HFF-Myc (cell line): Measurements from ENCODE around the gene DENND1B.

Experiments used
- DNase-seq: peaks from one replicate; pipeline ENCODE4 v3.0.0-alpha.2; 2011; ENCODE audit warnings: low read depth; ENCODE audit errors: extremely low read depth
- H3K4me3 ChIP-seq: replicated peaks from 2 replicates; pipeline ENCODE4 v1.5.1; 2011; ENCODE audit warnings: low read depth, mild to moderate bottlenecking, control low read depth, low read length
- TF ChIP-seq, protein P1 (sequence below): IDR thresholded peaks from 2 replicates; pipeline ENCODE4 v1.5.1; 2012; ENCODE audit warnings: mild to moderate bottlenecking, low read depth, low read length, control low read depth; ENCODE audit errors: missing control alignments

The DENND1B gene

DNA sequence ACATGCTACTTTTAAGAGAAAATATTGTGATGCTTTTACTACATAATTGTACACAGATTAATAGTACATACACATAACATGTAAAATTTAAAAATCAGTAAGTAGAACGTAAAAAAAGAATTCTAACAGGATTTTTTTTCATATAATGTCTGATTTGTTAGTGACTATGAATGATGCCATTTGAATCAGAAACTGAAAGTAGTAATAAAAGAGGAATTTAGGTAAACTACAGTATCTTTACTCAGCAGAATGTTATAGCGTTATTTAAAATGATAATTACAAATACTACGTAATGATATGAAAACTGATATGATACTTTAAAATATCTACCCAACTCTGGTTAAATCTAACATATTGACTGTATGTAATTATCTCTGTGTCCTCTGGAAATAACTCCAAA, 116.1 kb downstream of the DENND1B start:
- no peak for DNase-seq
- TF ChIP-seq, protein P1, sequence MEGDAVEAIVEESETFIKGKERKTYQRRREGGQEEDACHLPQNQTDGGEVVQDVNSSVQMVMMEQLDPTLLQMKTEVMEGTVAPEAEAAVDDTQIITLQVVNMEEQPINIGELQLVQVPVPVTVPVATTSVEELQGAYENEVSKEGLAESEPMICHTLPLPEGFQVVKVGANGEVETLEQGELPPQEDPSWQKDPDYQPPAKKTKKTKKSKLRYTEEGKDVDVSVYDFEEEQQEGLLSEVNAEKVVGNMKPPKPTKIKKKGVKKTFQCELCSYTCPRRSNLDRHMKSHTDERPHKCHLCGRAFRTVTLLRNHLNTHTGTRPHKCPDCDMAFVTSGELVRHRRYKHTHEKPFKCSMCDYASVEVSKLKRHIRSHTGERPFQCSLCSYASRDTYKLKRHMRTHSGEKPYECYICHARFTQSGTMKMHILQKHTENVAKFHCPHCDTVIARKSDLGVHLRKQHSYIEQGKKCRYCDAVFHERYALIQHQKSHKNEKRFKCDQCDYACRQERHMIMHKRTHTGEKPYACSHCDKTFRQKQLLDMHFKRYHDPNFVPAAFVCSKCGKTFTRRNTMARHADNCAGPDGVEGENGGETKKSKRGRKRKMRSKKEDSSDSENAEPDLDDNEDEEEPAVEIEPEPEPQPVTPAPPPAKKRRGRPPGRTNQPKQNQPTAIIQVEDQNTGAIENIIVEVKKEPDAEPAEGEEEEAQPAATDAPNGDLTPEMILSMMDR: no peak
- H3K4me3 ChIP-seq: no peak overlapping the region

DNA sequence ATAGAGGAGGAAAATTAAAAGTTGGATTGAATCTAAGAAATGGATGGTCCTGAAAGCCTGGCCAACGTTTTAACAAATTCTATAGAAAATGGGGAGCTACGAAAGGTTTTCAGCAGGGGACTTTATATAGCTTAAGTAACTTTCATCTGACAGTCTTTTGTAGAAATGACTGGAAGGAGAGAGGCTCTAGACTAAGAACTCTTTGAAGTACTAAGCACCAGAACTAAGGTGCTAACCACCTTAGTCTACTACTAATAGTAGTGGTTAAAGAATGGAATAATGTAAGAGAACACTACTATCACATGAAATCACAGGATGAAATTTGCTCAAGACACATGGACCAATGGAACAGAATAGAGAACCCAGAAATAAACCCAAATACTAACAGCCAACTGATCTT, 126.1 kb downstream of the DENND1B start:
- H3K4me3 ChIP-seq: no peak overlapping the region
- DNase-seq: no peak
- TF ChIP-seq, protein P1: no peak

DNA sequence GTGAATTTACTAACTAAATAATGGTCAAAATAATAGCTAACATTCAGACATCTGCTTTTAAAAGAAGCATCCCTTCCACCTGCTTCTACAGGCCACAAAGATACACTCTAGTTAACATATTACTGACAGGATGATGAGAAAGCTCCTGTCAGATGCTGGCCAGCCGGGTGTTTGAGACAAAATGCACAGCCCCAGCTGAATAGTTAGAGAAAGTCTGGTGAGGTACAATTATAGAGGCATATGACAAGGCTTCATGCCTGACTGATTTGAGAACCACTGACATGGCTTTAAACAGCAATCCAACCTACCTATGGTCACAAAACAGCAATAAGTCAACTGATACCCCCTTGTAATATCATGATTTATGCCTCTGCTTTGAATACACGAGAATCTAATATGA, 137.0 kb downstream of the DENND1B start:
- H3K4me3 ChIP-seq: no peak overlapping the region
- DNase-seq: no peak
- TF ChIP-seq, protein P1: no peak

DNA sequence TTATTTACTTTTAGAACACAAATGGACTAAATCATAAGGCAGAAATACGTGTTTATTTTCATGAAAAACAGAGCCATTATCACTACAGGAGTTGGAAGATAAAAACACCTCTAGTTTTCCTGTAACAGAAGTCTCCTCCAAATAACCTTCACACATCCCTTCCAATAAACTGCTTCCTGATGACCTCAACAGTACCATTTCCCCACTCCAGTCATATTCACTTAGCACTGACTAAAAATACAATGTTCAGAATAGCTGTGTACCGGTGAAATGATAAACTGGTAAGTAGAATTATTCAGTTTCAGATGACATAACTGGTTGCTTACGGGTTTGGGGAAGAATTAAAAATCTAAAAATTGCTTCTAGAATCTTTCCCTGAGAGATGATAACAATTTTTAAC, 137.9 kb downstream of the DENND1B start:
- DNase-seq: no peak
- TF ChIP-seq, protein P1: no peak
- no peak overlapping the region for H3K4me3 ChIP-seq

DNA sequence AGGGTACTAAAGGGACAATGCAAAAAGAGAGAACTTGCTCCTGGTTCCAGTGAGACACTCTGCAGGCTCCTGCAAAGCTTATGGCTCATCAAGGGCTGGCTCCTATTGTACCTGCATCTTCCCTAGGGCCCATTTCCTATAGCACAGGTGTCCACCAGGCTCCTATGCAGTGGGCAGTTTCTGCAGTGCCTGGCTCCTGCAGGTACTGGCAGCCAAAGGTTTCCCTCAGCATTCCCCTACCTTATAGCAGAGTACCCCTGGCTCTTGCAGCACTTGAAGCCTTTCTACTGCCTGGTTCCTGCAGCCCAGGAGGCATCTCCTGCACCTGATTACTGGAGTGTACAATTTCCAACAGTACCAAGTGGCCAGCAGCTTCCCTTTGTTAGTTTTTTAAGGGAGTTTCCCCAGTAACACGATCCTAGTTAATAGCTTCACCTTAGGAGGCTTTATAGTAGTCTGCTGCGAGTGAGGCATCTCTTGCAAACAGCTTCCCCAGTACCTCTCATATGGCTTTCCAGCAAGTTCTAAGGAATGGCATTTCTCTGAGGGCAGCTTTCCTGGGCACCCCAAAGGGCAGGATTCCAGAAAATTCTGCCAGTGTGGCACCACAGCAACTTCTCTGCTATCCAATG, 141.7 kb downstream of the DENND1B start:
- no peak for DNase-seq
- no peak overlapping the region for H3K4me3 ChIP-seq
- TF ChIP-seq, protein P1: no peak

DNA sequence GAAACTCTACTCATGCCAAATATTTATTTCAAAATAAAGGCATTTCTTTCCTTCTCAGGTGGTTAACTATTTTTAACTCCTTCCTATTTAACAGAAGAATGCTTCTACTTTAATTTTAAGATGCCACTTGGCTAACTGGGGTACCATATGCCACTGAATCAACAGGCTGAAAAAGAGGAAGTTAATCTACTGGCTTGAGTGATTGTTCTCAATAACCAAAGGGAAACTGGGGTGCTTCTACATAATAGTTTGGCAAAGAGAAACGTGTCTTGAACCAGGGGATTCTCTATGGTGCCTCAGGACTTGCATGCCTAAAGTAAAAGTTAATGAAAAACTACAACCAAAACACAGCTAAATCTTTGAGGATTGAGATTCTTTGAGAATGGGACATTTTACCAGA, 142.6 kb downstream of the DENND1B start:
- no peak overlapping the region for H3K4me3 ChIP-seq
- no peak for DNase-seq
- TF ChIP-seq, protein P1: no peak

DNA sequence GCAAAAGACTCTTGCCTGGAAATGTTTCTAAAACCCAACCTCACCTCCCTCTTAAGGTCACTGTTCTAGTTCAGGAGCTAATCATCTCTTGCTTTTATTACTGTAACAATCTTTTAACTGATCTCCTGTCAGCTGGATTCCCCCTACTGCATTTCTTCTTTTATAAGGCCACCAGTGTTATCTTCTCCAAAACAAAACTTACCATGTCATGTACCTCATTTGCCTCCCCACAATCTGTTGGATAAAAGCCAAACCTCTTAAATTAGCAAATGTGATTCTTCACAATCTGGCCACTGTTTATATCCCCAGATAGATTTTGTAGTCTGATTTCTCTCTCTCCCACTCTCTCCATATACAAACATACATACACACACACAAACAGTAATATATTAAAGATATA, 143.3 kb downstream of the DENND1B start:
- DNase-seq: no peak
- H3K4me3 ChIP-seq: no peak overlapping the region
- TF ChIP-seq, protein P1: no peak
